Stimulated activated memory B cell treated with anti-CD40 and anti-IgM and Interleukin-4, amounts not matched to agents 10 μg/mL and 1 μg/mL and 100 μg/mL, for 72 hours (primary cell): ENCODE data around the gene VILL.
"Not testable (repeated sequence)": the region's sequence is repeated elsewhere in the genome, so short reads cannot be mapped to it uniquely, and the experiment has no call there.

Source experiments
- ATAC-seq: fragments of 150-1000 bp; cut with Tn5 transposase; 2 replicates; pipeline ENCODE4 v1.10.0; 2021
- H3K27ac Mint-ChIP-seq: one replicate; pipeline ENCODE4 v1.8.0; 2022; ENCODE audit warnings: mild to moderate bottlenecking, mixed read lengths
- H3K27me3 Mint-ChIP-seq: one replicate; pipeline ENCODE4 v1.8.0; 2022; ENCODE audit warnings: mixed read lengths
- H3K36me3 Mint-ChIP-seq: one replicate; pipeline ENCODE4 v1.8.0; 2022; ENCODE audit warnings: mixed read lengths
- H3K4me1 Mint-ChIP-seq: one replicate; pipeline ENCODE4 v1.8.0; 2022; ENCODE audit warnings: mixed read lengths
- H3K4me3 Mint-ChIP-seq: one replicate; pipeline ENCODE4 v1.8.0; 2022; ENCODE audit warnings: mild to moderate bottlenecking, moderate library complexity, mixed read lengths
- H3K9me3 Mint-ChIP-seq: one replicate; pipeline ENCODE4 v1.8.0; 2022; ENCODE audit warnings: mixed read lengths

Gene VILL

GRCh38 chr3:37972056-37972455, 18.5 kb upstream of the VILL start:
- not testable (repeated sequence) for H3K36me3 Mint-ChIP-seq, H3K4me3 Mint-ChIP-seq, H3K9me3 Mint-ChIP-seq, H3K4me1 Mint-ChIP-seq, ATAC-seq, H3K27ac Mint-ChIP-seq
- H3K27me3 Mint-ChIP-seq = peaks cover 25% of the 10 kb centered on the region

- ATAC-seq = no peak
Measured at GRCh38 chr3:37973246-37974054, 17.1 kb upstream of the VILL start.

GRCh38 chr3:37974121-37975083, 16.2 kb upstream of the VILL start:
- H3K4me1 Mint-ChIP-seq = peaks cover 6% of the 10 kb centered on the region
- H3K27me3 Mint-ChIP-seq = peaks cover 11% of the 10 kb centered on the region
- no peaks in the 10 kb centered on the region for H3K36me3 Mint-ChIP-seq
- H3K27ac Mint-ChIP-seq = no peak overlapping the region
- peak; percentile 88 for ATAC-seq
- no peak overlapping the region for H3K4me3 Mint-ChIP-seq
- no peaks in the 10 kb centered on the region for H3K9me3 Mint-ChIP-seq

More at GRCh38 chr3:37973246-37974054, 17.1 kb upstream of the VILL start:
- Mint-ChIP-seq H3K27me3 (peaks cover 17% of the 10 kb centered on the region), H3K9me3 (no peaks in the 10 kb centered on the region), H3K36me3 (no peaks in the 10 kb centered on the region), H3K27ac (no peak overlapping the region), H3K4me1 (peaks cover 6% of the 10 kb centered on the region), H3K4me3 (no peak overlapping the region)

GRCh38 chr3:37979541-37980461, 10.8 kb upstream of the VILL start:
- Mint-ChIP-seq H3K36me3 (no peaks in the 10 kb centered on the region), H3K4me3 (no peak overlapping the region), H3K9me3 (no peaks in the 10 kb centered on the region), H3K27ac (no peak overlapping the region), H3K27me3 (peaks cover 7% of the 10 kb centered on the region), H3K4me1 (peaks cover 2% of the 10 kb centered on the region)
- no peak for ATAC-seq

- H3K4me1 Mint-ChIP-seq = no peaks in the 10 kb centered on the region
- peaks cover 16% of the 10 kb centered on the region for H3K27me3 Mint-ChIP-seq
- H3K9me3 Mint-ChIP-seq = no peaks in the 10 kb centered on the region
- H3K4me3 Mint-ChIP-seq = no peak overlapping the region
- H3K27ac Mint-ChIP-seq = no peak overlapping the region
- no peak for ATAC-seq
- no peaks in the 10 kb centered on the region for H3K36me3 Mint-ChIP-seq
Measured at GRCh38 chr3:37980462-37981347, 9.9 kb upstream of the VILL start.

GRCh38 chr3:37981348-37981664, 9.3 kb upstream of the VILL start:
- Mint-ChIP-seq H3K27ac (no peak overlapping the region), H3K4me3 (no peak overlapping the region), H3K4me1 (no peaks in the 10 kb centered on the region), H3K27me3 (peaks cover 17% of the 10 kb centered on the region), H3K36me3 (no peaks in the 10 kb centered on the region), H3K9me3 (no peaks in the 10 kb centered on the region)
- ATAC-seq = no peak

GRCh38 chr3:37982331-37982730, 8.3 kb upstream of the VILL start:
- H3K4me3 Mint-ChIP-seq = no peak overlapping the region
- no peak for ATAC-seq

GRCh38 chr3:37984051-37984450, 6.5 kb upstream of the VILL start:
- no peaks in the 10 kb centered on the region for H3K9me3 Mint-ChIP-seq
- H3K4me3 Mint-ChIP-seq = no peak overlapping the region
- no peak overlapping the region for H3K27ac Mint-ChIP-seq
- H3K27me3 Mint-ChIP-seq = peaks cover 17% of the 10 kb centered on the region
- no peaks in the 10 kb centered on the region for H3K36me3 Mint-ChIP-seq
- no peak for ATAC-seq
- H3K4me1 Mint-ChIP-seq = no peaks in the 10 kb centered on the region

More at GRCh38 chr3:37982331-37982730, 8.3 kb upstream of the VILL start:
- Mint-ChIP-seq H3K27ac (no peak overlapping the region), H3K36me3 (no peaks in the 10 kb centered on the region), H3K27me3 (peaks cover 17% of the 10 kb centered on the region), H3K4me1 (no peaks in the 10 kb centered on the region), H3K9me3 (no peaks in the 10 kb centered on the region)

GRCh38 chr3:37984596-37984995, 6.0 kb upstream of the VILL start:
- Mint-ChIP-seq H3K27me3 (peaks cover 17% of the 10 kb centered on the region), H3K9me3 (no peaks in the 10 kb centered on the region), H3K4me3 (no peak overlapping the region), H3K4me1 (no peaks in the 10 kb centered on the region), H3K36me3 (no peaks in the 10 kb centered on the region), H3K27ac (no peak overlapping the region)
- ATAC-seq = no peak

GRCh38 chr3:37985637-37986320, 4.8 kb upstream of the VILL start:
- ATAC-seq = no peak
- peaks cover 17% of the 10 kb centered on the region for H3K27me3 Mint-ChIP-seq
- H3K9me3 Mint-ChIP-seq = no peaks in the 10 kb centered on the region
- no peaks in the 10 kb centered on the region for H3K36me3 Mint-ChIP-seq
- H3K27ac Mint-ChIP-seq = no peak overlapping the region
- no peaks in the 10 kb centered on the region for H3K4me1 Mint-ChIP-seq
- H3K4me3 Mint-ChIP-seq = no peak overlapping the region

- Mint-ChIP-seq H3K4me3 (no peak overlapping the region), H3K27ac (no peak overlapping the region), H3K4me1 (no peaks in the 10 kb centered on the region), H3K9me3 (no peaks in the 10 kb centered on the region), H3K27me3 (peaks cover 17% of the 10 kb centered on the region), H3K36me3 (no peaks in the 10 kb centered on the region)
- no peak for ATAC-seq
Measured at GRCh38 chr3:37986479-37987314, 3.9 kb upstream of the VILL start.

GRCh38 chr3:37987315-37987697, 3.3 kb upstream of the VILL start:
- no peaks in the 10 kb centered on the region for H3K4me1 Mint-ChIP-seq
- no peaks in the 10 kb centered on the region for H3K36me3 Mint-ChIP-seq
- H3K9me3 Mint-ChIP-seq = no peaks in the 10 kb centered on the region
- H3K4me3 Mint-ChIP-seq = no peak overlapping the region
- ATAC-seq = no peak
- no peak overlapping the region for H3K27ac Mint-ChIP-seq
- H3K27me3 Mint-ChIP-seq = peaks cover 17% of the 10 kb centered on the region

- Mint-ChIP-seq H3K36me3 (no peaks in the 10 kb centered on the region), H3K4me1 (no peaks in the 10 kb centered on the region), H3K27ac (no peak overlapping the region), H3K4me3 (no peak overlapping the region), H3K27me3 (peaks cover 17% of the 10 kb centered on the region), H3K9me3 (no peaks in the 10 kb centered on the region)
- no peak for ATAC-seq
Measured at GRCh38 chr3:37987751-37988179, 2.8 kb upstream of the VILL start.
